Measurements from ENCODE around the gene AAK1. TPM values are rescaled to one million over a fixed set of nuclear protein-coding genes. Genes with fewer than 3 reads are reported as not detected.

Gene AAK1
- total and polyA plus RNA-seq, 2 experiments from 2014 or later: 39.0 to 52.4 TPM

- H3K27me3 Mint-ChIP-seq (ENCODE audit: insufficient read depth, low read depth, poor library complexity): peaks cover 5% of the 10 kb centered on the region
Measured at GRCh38 chr2:69462780-69463179, 180.8 kb downstream of the AAK1 start.

GRCh38 chr2:69461404-69461803 is 182.1 kb downstream of the AAK1 start:
- Mint-ChIP-seq H3K4me1 (peaks cover 6% of the 10 kb centered on the region; the same call in 1 of the 3 replicates), H3K27me3 (ENCODE audit: insufficient read depth, low read depth, poor library complexity) (peaks cover 5% of the 10 kb centered on the region), H3K27ac (no peak overlapping the region), H3K4me3 (no peak overlapping the region), H3K36me3 (ENCODE audit: low read depth) (peaks cover 4% of the 10 kb centered on the region; the same call in 2 of the 3 replicates), H3K9me3 (no peaks in the 10 kb centered on the region)
- Histone ChIP-seq H3K9me2 (ENCODE audit: insufficient read depth) (no peaks in the 10 kb centered on the region; the same call in 1 of the 2 replicates), H3K4me3 (no peak overlapping the region), H3K4me1 (ENCODE audit: insufficient read depth) (peaks cover 4% of the 10 kb centered on the region; the same call in 1 of the 2 replicates), H3K27ac (ENCODE audit: low read depth) (no peak overlapping the region), H3K27me3 (ENCODE audit: insufficient read depth) (no peaks in the 10 kb centered on the region), H4K20me1 (replicated peaks; ENCODE audit: insufficient read depth) (no peaks in the 10 kb centered on the region), H2AFZ (no peak overlapping the region), H3K79me2 (replicated peaks; ENCODE audit: insufficient read depth) (no peaks in the 10 kb centered on the region), H3F3A (replicated peaks; ENCODE audit: low read depth) (no peaks in the 10 kb centered on the region), H3K4me2 (no peak overlapping the region), H3K36me3 (ENCODE audit: insufficient read depth) (no peaks in the 10 kb centered on the region)
- no peak for ATAC-seq
- DNase-seq (ENCODE audit: low spot score): no peak
- TF ChIP-seq ZNF331 (CRISPR knock-in tag; IDR thresholded peaks at IDR 0.05; ENCODE audit: low read depth): no peak
- TF ChIP-seq STAT1 (IDR thresholded peaks at IDR 0.05; ENCODE audit: unreplicated experiment): no peak

More at GRCh38 chr2:69462780-69463179, 180.8 kb downstream of the AAK1 start:
- H3K36me3 ChIP-seq (ENCODE audit: insufficient read depth): no peaks in the 10 kb centered on the region
- H3K4me1 ChIP-seq (ENCODE audit: insufficient read depth): peaks cover 4% of the 10 kb centered on the region; the same call in 1 of the 2 replicates
- H3K27ac Mint-ChIP-seq: no peak overlapping the region
- ATAC-seq: no peak
- no peaks in the 10 kb centered on the region for H4K20me1 ChIP-seq (replicated peaks; ENCODE audit: insufficient read depth)
- no peak for TF ChIP-seq POLR2AphosphoS5 (IDR thresholded peaks at IDR 0.05; ENCODE audit: low read depth)
- TF ChIP-seq ETS1 (IDR thresholded peaks at IDR 0.05): no peak
- TF ChIP-seq EZH2 (IDR thresholded peaks at IDR 0.05; ENCODE audit: low read depth, unreplicated experiment): no peak
- TF ChIP-seq ZNF114 (CRISPR knock-in tag; IDR thresholded peaks at IDR 0.05): no peak
- no peak for TF ChIP-seq NANOG (IDR thresholded peaks at IDR 0.05; ENCODE audit: borderline replicate concordance)
- TF ChIP-seq REST (IDR thresholded peaks at IDR 0.05; ENCODE audit: unreplicated experiment): no peak
- no peak for TF ChIP-seq EZH2phosphoT487 (IDR thresholded peaks at IDR 0.05; ENCODE audit: unreplicated experiment)
- no peak for TF ChIP-seq STAT1 (IDR thresholded peaks at IDR 0.05; ENCODE audit: unreplicated experiment)
- H3K9me3 Mint-ChIP-seq: no peaks in the 10 kb centered on the region
- H3F3A ChIP-seq (replicated peaks; ENCODE audit: low read depth): no peaks in the 10 kb centered on the region
- H3K36me3 Mint-ChIP-seq (ENCODE audit: low read depth): peaks cover 4% of the 10 kb centered on the region; the same call in 2 of the 3 replicates
- no peak overlapping the region for H3K4me3 Mint-ChIP-seq
- H3K9me2 ChIP-seq (ENCODE audit: insufficient read depth): no peaks in the 10 kb centered on the region; the same call in 1 of the 2 replicates
- DNase-seq (ENCODE audit: low spot score): no peak
- H3K4me1 Mint-ChIP-seq: peaks cover 6% of the 10 kb centered on the region; the same call in 1 of the 3 replicates
- H3K27me3 ChIP-seq (ENCODE audit: insufficient read depth): no peaks in the 10 kb centered on the region
- no peak overlapping the region for H2AFZ ChIP-seq
- H3K27ac ChIP-seq (ENCODE audit: low read depth): no peak overlapping the region
- no peak overlapping the region for H3K4me3 ChIP-seq
- H3K79me2 ChIP-seq (replicated peaks; ENCODE audit: insufficient read depth): no peaks in the 10 kb centered on the region
- H3K4me2 ChIP-seq: no peak overlapping the region

Data from GM23338 (cell line).